GM18951 (cell line): ENCODE results near the gene PRSS23.

Experiments used
- POLR2A ChIP-seq: IDR thresholded peaks from 4 replicates; pipeline ENCODE4 v1.6.1; 2011; ENCODE audit warnings: mild to moderate bottlenecking; ENCODE audit not compliant: insufficient read length, insufficient read depth; ENCODE audit errors: extremely low read depth
- in situ Hi-C: fragments of 300-500 bp; cut with MboI; formaldehyde crosslinking; loops from one replicate; pipeline ENCODE4 v1.12.0; 2022; ENCODE audit warnings: low sequenced_read_pairs, mixed read lengths, inconsistent platforms; ENCODE audit not compliant: unreplicated experiment

Gene PRSS23

DNA sequence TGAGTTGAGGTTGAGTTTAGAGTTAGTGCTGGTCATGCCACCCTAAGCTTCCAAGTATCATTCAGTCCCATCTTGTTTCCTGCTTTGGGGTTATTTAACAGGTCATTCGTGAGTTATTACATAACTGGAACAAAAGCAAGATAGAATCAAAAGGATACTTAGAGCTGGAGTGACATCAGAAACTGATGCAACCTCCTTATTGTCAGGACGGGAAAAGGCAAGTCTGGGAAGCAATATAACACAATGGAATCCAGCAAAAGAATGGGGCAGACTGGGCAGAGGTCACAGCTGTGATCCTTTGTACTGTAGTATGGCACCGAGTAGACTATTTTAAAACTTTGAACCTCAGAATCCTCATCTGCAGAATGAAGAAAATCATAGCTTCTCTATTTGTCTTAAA is 4.4 kb upstream of the PRSS23 start:
- no peak for TF ChIP-seq POLR2A
- in situ Hi-C loops: no loop called here

DNA sequence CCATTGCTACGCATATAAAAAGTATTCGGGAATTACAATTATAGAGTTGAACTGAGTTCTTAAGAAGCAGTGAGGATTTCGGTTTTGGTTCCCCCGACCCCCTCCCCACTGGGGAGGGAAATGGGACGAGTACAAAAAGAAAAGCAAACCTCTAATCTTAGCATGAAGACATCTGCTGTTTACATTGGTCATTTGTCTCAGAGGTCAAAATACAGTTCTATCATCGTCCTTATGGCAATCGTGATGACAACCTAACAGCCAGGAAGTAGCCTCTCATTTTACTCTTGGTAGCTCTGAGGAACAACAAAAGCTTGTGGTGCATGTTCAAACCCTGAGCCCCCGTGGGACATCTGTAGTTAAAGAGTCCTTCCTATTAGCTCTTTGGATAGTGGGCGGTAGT is 3.2 kb upstream of the PRSS23 start:
- in situ Hi-C loops: no loop called here
- TF ChIP-seq POLR2A: no peak

GRCh38 chr11:86798988-86799387 is 1.4 kb upstream of the PRSS23 start:
- in situ Hi-C loops: no loop called here
- no peak for TF ChIP-seq POLR2A

DNA sequence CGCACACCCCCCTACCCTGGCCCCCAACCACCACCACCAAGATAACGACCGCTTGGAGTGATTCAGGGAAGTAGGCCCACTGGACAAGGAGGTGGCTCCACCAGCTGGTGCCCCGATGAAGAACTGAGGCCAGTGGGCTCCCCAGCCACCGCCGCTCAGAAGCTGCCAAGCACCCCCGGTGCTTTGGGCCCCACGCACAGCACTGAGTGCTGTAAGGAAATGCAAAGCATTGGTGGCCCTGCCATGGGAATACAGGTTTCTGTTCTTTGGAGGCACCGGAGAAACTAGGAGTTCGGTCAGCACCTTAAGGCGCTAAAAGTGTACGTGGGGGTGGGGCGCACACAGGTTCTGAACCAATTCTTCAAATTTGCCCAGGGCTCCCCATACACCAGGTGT is 664 bp upstream of the PRSS23 start:
- in situ Hi-C loops: loop anchor here (25.0 kb wide), 1 partner anchor 1212 kb away; no protein-coding TSS in a partner anchor

GRCh38 chr11:86800960-86801272 is 574 bp downstream of the PRSS23 start:
- TF ChIP-seq POLR2A: no peak
- in situ Hi-C loops: loop anchor here (25.0 kb wide), 1 partner anchor 1214 kb away; no protein-coding TSS in a partner anchor

More for the DNA sequence above, 664 bp upstream of the PRSS23 start:
- no peak for TF ChIP-seq POLR2A

DNA sequence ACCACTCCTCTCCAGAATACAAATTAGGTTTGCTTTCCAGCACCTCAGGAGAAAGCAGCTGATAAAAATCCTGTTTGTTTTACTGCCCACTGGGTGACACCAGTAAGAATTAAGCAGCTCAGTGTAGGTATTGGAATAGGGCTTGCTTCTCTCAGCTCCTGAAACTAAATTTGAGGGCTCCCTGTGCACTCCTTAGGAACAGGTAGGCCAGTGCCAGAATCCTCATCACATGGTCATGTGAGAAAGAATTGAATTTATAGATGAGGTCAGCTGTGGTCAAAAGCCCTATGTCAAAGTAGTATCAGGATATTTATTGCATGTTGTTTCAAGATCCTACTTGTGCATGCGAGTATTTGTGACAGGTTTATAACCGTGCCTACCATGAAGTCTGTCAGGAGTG is 1.0 kb downstream of the PRSS23 start:
- in situ Hi-C loops: loop anchor here (25.0 kb wide), 1 partner anchor 1214 kb away; no protein-coding TSS in a partner anchor
- TF ChIP-seq POLR2A: no peak

- no peak for TF ChIP-seq POLR2A
- in situ Hi-C loops: loop anchor here (25.0 kb wide), 1 partner anchor 1215 kb away; no protein-coding TSS in a partner anchor
Measured at GRCh38 chr11:86802146-86802545, 1.8 kb downstream of the PRSS23 start.

DNA sequence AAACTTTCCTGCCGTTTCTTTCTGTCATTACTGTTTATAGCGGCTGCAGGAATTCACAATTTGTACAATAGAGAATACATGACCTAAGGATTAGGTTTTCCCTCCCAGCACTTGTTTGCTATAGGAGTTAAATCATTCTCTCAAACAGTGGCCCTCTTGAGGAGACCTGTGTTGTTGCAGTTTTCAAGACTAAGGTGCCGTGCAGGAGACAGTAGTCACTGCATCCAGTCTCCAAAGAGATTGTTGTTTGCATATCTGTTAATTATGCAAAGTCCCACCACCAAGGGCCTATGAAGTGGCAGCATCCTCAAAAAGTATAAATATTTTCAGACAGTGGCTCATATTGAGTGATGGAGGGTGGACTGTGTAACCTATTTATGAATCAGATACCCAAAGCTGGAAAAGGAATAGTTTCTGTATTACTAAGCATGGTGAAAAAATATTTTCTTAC is 2.3 kb downstream of the PRSS23 start:
- no peak for TF ChIP-seq POLR2A
- in situ Hi-C loops: loop anchor here (25.0 kb wide), 1 partner anchor 1215 kb away; no protein-coding TSS in a partner anchor

- in situ Hi-C loops: loop anchor here (25.0 kb wide), 1 partner anchor 1216 kb away; no protein-coding TSS in a partner anchor
- no peak for TF ChIP-seq POLR2A
Measured at GRCh38 chr11:86803136-86804045, 3.0 kb downstream of the PRSS23 start.

DNA sequence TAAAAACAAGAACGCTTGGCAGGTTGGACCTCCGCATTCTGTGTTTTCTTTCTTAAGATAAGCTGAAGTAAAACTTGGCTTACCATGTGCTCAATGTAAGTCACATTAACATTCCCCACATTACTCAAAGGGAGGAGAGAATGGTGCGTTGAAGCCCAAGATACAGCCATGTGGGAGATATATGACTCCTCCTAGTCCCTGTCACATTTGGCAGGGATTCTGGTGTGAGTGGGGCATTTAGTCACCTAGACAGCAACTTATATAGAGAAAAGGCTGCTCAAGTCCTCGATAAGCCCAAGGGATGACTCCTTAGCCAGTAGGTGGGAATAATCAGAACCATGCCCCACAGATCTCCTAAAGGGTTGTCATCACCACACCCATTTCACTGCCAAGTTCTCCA is 4.6 kb downstream of the PRSS23 start:
- in situ Hi-C loops: loop anchor here (25.0 kb wide), 1 partner anchor 1218 kb away; no protein-coding TSS in a partner anchor

DNA sequence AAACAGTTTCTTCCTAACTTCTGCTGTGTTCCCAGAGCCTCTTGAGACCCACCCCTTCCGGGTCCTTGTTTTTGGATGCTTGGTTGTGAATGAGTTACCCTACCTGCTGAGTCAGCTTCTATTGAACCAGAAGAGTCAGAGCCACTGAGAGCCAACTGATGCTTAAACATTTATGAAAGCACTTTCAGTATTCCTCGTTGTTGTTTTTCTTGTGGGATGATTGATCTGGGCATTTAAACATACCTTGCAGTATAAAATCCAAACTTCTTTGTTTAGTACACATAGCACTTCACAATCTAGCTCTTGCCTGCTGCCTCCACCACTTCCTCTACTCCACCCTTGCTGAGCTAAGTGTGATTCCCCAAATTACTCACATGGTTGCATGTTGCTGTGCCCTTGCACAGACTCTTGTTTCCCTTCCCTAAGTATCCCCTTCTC is 5.5 kb downstream of the PRSS23 start:
- in situ Hi-C loops: loop anchor here (25.0 kb wide), 1 partner anchor 1219 kb away; no protein-coding TSS in a partner anchor

More for the DNA sequence above, 4.6 kb downstream of the PRSS23 start:
- TF ChIP-seq POLR2A: no peak

GRCh38 chr11:86806903-86807302 is 6.6 kb downstream of the PRSS23 start:
- in situ Hi-C loops: loop anchor here (25.0 kb wide), 1 partner anchor 1220 kb away; no protein-coding TSS in a partner anchor
- no peak for TF ChIP-seq POLR2A

More for the DNA sequence above, 5.5 kb downstream of the PRSS23 start:
- TF ChIP-seq POLR2A: no peak

- in situ Hi-C loops: loop anchor here (25.0 kb wide), 1 partner anchor 1220 kb away; no protein-coding TSS in a partner anchor
- TF ChIP-seq POLR2A: no peak
Measured at GRCh38 chr11:86807360-86807759, 7.0 kb downstream of the PRSS23 start.

- no peak for TF ChIP-seq POLR2A
- in situ Hi-C loops: loop anchor here (25.0 kb wide), 1 partner anchor 1222 kb away; no protein-coding TSS in a partner anchor
Measured at GRCh38 chr11:86809561-86809960, 9.2 kb downstream of the PRSS23 start.

DNA sequence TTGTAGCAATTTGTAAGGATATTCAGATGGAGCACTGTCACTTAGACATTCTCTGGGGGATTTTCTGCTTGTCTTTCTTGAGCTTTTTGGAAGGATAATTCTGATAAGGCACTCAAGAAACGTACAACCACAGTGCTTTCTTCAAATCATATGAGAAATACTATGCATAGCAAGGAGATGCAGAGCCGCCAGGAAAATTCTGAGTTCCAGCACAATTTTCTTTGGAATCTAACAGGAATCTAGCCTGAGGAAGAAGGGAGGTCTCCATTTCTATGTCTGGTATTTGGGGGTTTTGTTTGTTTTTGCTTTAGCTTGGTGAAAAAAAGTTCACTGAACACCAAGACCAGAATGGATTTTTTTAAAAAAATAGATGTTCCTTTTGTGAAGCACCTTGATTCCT is 9.9 kb downstream of the PRSS23 start:
- in situ Hi-C loops: loop anchor here (25.0 kb wide), 1 partner anchor 1223 kb away; no protein-coding TSS in a partner anchor
- no peak for TF ChIP-seq POLR2A
